Endothelial cell of umbilical vein (primary cell): ENCODE measurements around the gene RPEL1.

Experiments
- EZH2 ChIP-seq: IDR thresholded peaks from 2 replicates; pipeline ENCODE4 v1.6.1; 2012; ENCODE audit warnings: borderline replicate concordance, low read depth, mild to moderate bottlenecking, moderate library complexity, low read length, inconsistent platforms; ENCODE audit not compliant: severe bottlenecking
- MYC ChIP-seq: IDR thresholded peaks from one replicate; pipeline ENCODE4 v1.6.1; 2011; ENCODE audit warnings: mild to moderate bottlenecking, low read depth, low read length

DNA sequence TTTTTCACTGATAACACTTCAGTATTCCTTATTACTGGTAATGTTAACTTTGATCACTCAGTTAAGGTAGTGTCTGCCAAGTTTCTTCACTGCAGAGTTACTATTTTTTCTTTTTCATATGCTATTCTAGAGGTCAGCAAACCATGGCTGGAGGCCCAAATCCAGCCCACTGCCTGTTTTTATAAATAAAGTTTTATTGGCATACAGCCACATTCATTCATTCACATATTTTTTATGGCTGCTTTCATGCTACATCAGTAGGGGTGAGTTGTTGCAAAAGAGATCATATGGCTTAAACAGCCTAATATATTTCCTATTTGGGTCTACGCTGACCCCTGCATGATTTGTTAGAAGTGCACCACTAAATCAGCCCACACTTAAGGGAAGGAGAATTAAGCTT is 10.9 kb downstream of the RPEL1 start:
- TF ChIP-seq EZH2 (no peak), MYC (no peak)
